H1 (cell line): ENCODE data around the gene NDUFB10. TPM values are rescaled to one million over a fixed set of nuclear protein-coding genes. Genes with fewer than 3 reads are reported as not detected.

ENCODE experiments used
- CTCF ChIA-PET: fragments of 300-600 bp; sonication (Branson Sonifier 250); formaldehyde crosslinking; loops from one replicate; lab custom pipeline; 2021; ENCODE audit not compliant: partially characterized antibody; lab: Charles Lee
- POLR2A ChIA-PET: fragments of 300-600 bp; sonication (Branson Sonifier 250); formaldehyde crosslinking; loops from one replicate; lab custom pipeline; 2021; ENCODE audit warnings: inconsistent platforms; ENCODE audit not compliant: partially characterized antibody; lab: Charles Lee
- DNase-seq, 2 experiments: peaks; one replicate each; pipeline versions ENCODE4 v3.0.0 to v3.0.0-alpha.2; 2010 to 2022; ENCODE audit warnings: low spot score in 2 of 2, low read depth in 1 of 2, mixed read lengths in 1 of 2
- FAIRE-seq: peaks from 2 replicates; lab custom pipeline; 2011; peaks lifted over from hg19 to GRCh38; lab: Jason Lieb, UNC
- H2AFZ ChIP-seq: 2 replicates; pipeline ENCODE4 v1.8.1; 2012; ENCODE audit warnings: low read length, inconsistent platforms
- H2AK5ac ChIP-seq: 2 replicates; pipeline ENCODE4 v1.6.1; 2013; ENCODE audit warnings: low read depth, low read length
- H2BK120ac ChIP-seq: replicated peaks from 2 replicates; pipeline ENCODE3; 2013; ENCODE audit warnings: low read depth, low read length, inconsistent platforms
- H2BK12ac ChIP-seq: 2 replicates; pipeline ENCODE4 v1.6.1; 2013; ENCODE audit warnings: low read depth, low read length
- H2BK15ac ChIP-seq: 2 replicates; pipeline ENCODE4 v1.6.1; 2013; ENCODE audit warnings: low read length
- H2BK20ac ChIP-seq: 2 replicates; pipeline ENCODE4 v1.6.1; 2013; ENCODE audit warnings: low read length
- H2BK5ac ChIP-seq: 2 replicates; pipeline ENCODE4 v1.6.1; 2013; ENCODE audit warnings: low read depth, low read length
- H3K14ac ChIP-seq: 2 replicates; pipeline ENCODE4 v1.6.1; 2013; ENCODE audit warnings: inconsistent platforms; ENCODE audit not compliant: insufficient read length
- H3K18ac ChIP-seq: 2 replicates; pipeline ENCODE4 v1.6.1; 2013; ENCODE audit warnings: low read length; ENCODE audit errors: extremely low read depth
- H3K23ac ChIP-seq: 2 replicates; pipeline ENCODE4 v1.6.1; 2013; ENCODE audit warnings: inconsistent platforms; ENCODE audit not compliant: insufficient read length
- H3K23me2 ChIP-seq: 2 replicates; pipeline ENCODE4 v1.6.1; 2013; ENCODE audit warnings: low read depth, low read length
- H3K27ac ChIP-seq: 2 replicates; pipeline ENCODE4 v1.6.1; 2011; ENCODE audit warnings: low read depth, low read length, inconsistent platforms
- H3K27me3 ChIP-seq, 4 experiments: replicated peaks in 1 of 4; 1 replicate in 1 of 4; 2 replicates in 3 of 4; pipeline versions ENCODE4 v1.6.1 to v1.8.1; 2011 to 2013; ENCODE audit warnings: low read length in 3 of 4, mild to moderate bottlenecking in 3 of 4, inconsistent platforms in 2 of 4, mixed read lengths in 2 of 4, moderate library complexity in 1 of 4; ENCODE audit not compliant: control insufficient read depth in 3 of 4, insufficient read depth in 3 of 4; ENCODE audit errors: extremely low read depth in 1 of 4
- H3K36me3 ChIP-seq, 4 experiments: 2 replicates each; pipeline versions ENCODE4 v1.6.1 to v1.8.1; 2011 to 2013; ENCODE audit warnings: mild to moderate bottlenecking in 4 of 4, low read length in 3 of 4, moderate library complexity in 2 of 4, control low read depth in 1 of 4, inconsistent platforms in 1 of 4; ENCODE audit not compliant: insufficient read depth in 4 of 4, control insufficient read depth in 2 of 4
- H3K4ac ChIP-seq: replicated peaks from 2 replicates; pipeline ENCODE3; 2013; ENCODE audit warnings: low read length, low read depth, mixed read lengths, inconsistent platforms; ENCODE audit not compliant: insufficient read length
- H3K4me1 ChIP-seq, 4 experiments: replicated peaks in 1 of 4; 1 replicate in 1 of 4; 2 replicates in 3 of 4; pipeline versions ENCODE4 v1.6.1 to v1.8.1; 2011 to 2013; ENCODE audit warnings: low read length in 3 of 4, inconsistent platforms in 2 of 4, mixed read lengths in 1 of 4; ENCODE audit not compliant: insufficient read depth in 4 of 4, control insufficient read depth in 3 of 4
- H3K4me2 ChIP-seq, 2 experiments: 2 replicates each; pipeline versions ENCODE4 v1.6.1 to v1.8.1; 2011 to 2013; ENCODE audit warnings: low read depth in 2 of 2, low read length in 2 of 2, control low read depth in 1 of 2, inconsistent platforms in 1 of 2, mild to moderate bottlenecking in 1 of 2; ENCODE audit not compliant: insufficient read depth in 1 of 2
- H3K4me3 ChIP-seq, 4 experiments: fragments of 200-600, 300-600 bp in 1 of 4; sonication (generic), shearing (Covaris generic), sonication (Bioruptor Twin) in 1 of 4; 2 replicates each; pipeline versions ENCODE4 v1.5.1 to v1.8.1; 2011 to 2016; ENCODE audit warnings: low read length in 4 of 4, low read depth in 3 of 4, control low read depth in 2 of 4, inconsistent platforms in 2 of 4, mild to moderate bottlenecking in 2 of 4, mixed read lengths in 1 of 4, moderate library complexity in 1 of 4; ENCODE audit not compliant: insufficient read depth in 2 of 4; ENCODE audit errors: extremely low read depth in 1 of 4
- H3K56ac ChIP-seq: replicated peaks from 2 replicates; pipeline ENCODE3; 2013; ENCODE audit warnings: low read depth, mild to moderate bottlenecking, mixed read lengths, low read length, inconsistent platforms; ENCODE audit not compliant: insufficient read length
- H3K79me1 ChIP-seq: 2 replicates; pipeline ENCODE4 v1.6.1; 2013; ENCODE audit warnings: low read depth, low read length, control low read depth
- H3K79me2 ChIP-seq, 2 experiments: 2 replicates each; pipeline versions ENCODE4 v1.6.1 to v1.8.1; 2012 to 2013; ENCODE audit warnings: low read length in 2 of 2, mild to moderate bottlenecking in 2 of 2, inconsistent platforms in 1 of 2; ENCODE audit not compliant: insufficient read depth in 2 of 2, control insufficient read depth in 1 of 2
- H3K9ac ChIP-seq, 4 experiments: replicated peaks in 1 of 4; 1 replicate in 1 of 4; 2 replicates in 3 of 4; pipeline versions ENCODE4 v1.6.1 to v1.8.1; 2011 to 2013; ENCODE audit warnings: low read depth in 3 of 4, low read length in 3 of 4, control low read depth in 2 of 4, mild to moderate bottlenecking in 2 of 4, moderate library complexity in 2 of 4, inconsistent platforms in 1 of 4; ENCODE audit errors: extremely low read depth in 1 of 4
- H3K9me3 ChIP-seq, 2 experiments: 2 replicates each; pipeline versions ENCODE4 v1.6.1 to v1.8.1; 2012 to 2013; ENCODE audit warnings: mild to moderate bottlenecking in 2 of 2, moderate library complexity in 2 of 2, control low read depth in 1 of 2, inconsistent platforms in 1 of 2, low read depth in 1 of 2, low read length in 1 of 2, mixed read lengths in 1 of 2; ENCODE audit not compliant: insufficient read depth in 2 of 2
- H4K20me1 ChIP-seq, 2 experiments: replicated peaks in 1 of 2; 2 replicates each; pipeline versions ENCODE3 to v1.8.1; 2011 to 2013; ENCODE audit warnings: inconsistent platforms in 2 of 2, low read length in 2 of 2, mild to moderate bottlenecking in 1 of 2; ENCODE audit not compliant: insufficient read depth in 2 of 2, control insufficient read depth in 1 of 2
- H4K5ac ChIP-seq: 2 replicates; pipeline ENCODE4 v1.6.1; 2013; ENCODE audit warnings: low read length, low read depth, mixed read lengths, inconsistent platforms; ENCODE audit not compliant: insufficient read length
- H4K8ac ChIP-seq: 2 replicates; pipeline ENCODE4 v1.8.0; 2013; ENCODE audit warnings: mild to moderate bottlenecking, moderate library complexity, low read length, inconsistent platforms; ENCODE audit not compliant: insufficient read depth; ENCODE audit errors: extremely low read depth
- H4K91ac ChIP-seq: replicated peaks from 2 replicates; pipeline ENCODE3; 2013; ENCODE audit warnings: low read length, mixed read lengths, inconsistent platforms; ENCODE audit not compliant: insufficient read length
- BCL11A ChIP-seq, 2 experiments: IDR thresholded peaks; one replicate each; pipeline ENCODE4 v1.6.1; 2011; ENCODE audit warnings: low read depth in 2 of 2, low read length in 2 of 2, mild to moderate bottlenecking in 2 of 2
- CBX8 ChIP-seq: fragments of 300-800, 300-1000 bp; sonication (generic); IDR thresholded peaks from 2 replicates; pipeline ENCODE4 v1.7.1; 2016; ENCODE audit warnings: low read depth, low read length, borderline replicate concordance
- JUN ChIP-seq: IDR thresholded peaks from 2 replicates; pipeline ENCODE4 v1.6.1; 2011; ENCODE audit warnings: low read depth, mild to moderate bottlenecking, improper control_type of control experiment, low read length
- KDM1A ChIP-seq: fragments of 200-600, 300-600 bp; sonication (generic); IDR thresholded peaks from 2 replicates; pipeline ENCODE4 v1.7.1; 2016; ENCODE audit warnings: mild to moderate bottlenecking, low read length, borderline replicate concordance
- KDM4A ChIP-seq: IDR thresholded peaks from one replicate; pipeline ENCODE4 v1.7.1; 2012; ENCODE audit warnings: low read depth, mild to moderate bottlenecking, moderate library complexity, low read length, inconsistent platforms; ENCODE audit not compliant: severe bottlenecking
- KDM5A ChIP-seq: fragments of 200-600 bp; IDR thresholded peaks from 2 replicates; pipeline ENCODE4 v1.7.1; 2012; ENCODE audit warnings: mild to moderate bottlenecking, low read length, inconsistent platforms, mixed read lengths
- MAFK ChIP-seq: IDR thresholded peaks from 2 replicates; pipeline ENCODE4 v1.6.1; 2012; ENCODE audit warnings: low read depth, mild to moderate bottlenecking, improper control_type of control experiment, low read length
- MAX ChIP-seq: IDR thresholded peaks from 2 replicates; pipeline ENCODE4 v1.6.1; 2012; ENCODE audit warnings: inconsistent platforms
- PHF8 ChIP-seq: fragments of 200-600 bp; sonication (generic); conservative IDR thresholded peaks from 2 replicates; pipeline ENCODE4 v1.7.1; 2012; ENCODE audit warnings: low read depth, mild to moderate bottlenecking, inconsistent platforms, low read length, moderate library complexity
- RBBP5 ChIP-seq: IDR thresholded peaks from 2 replicates; pipeline ENCODE4 v1.7.1; 2012; ENCODE audit warnings: low read depth, mild to moderate bottlenecking, inconsistent platforms, low read length, moderate library complexity, borderline replicate concordance
- SIN3A ChIP-seq, 2 experiments: IDR thresholded peaks in 1 of 2; conservative IDR thresholded peaks in 1 of 2; 2 replicates each; pipeline ENCODE4 v1.6.1; 2011 to 2012; ENCODE audit warnings: low read length in 2 of 2, improper control_type of control experiment in 1 of 2, low read depth in 1 of 2, mild to moderate bottlenecking in 1 of 2
- SIX5 ChIP-seq: IDR thresholded peaks from 2 replicates; pipeline ENCODE4 v1.6.1; 2011; ENCODE audit warnings: mild to moderate bottlenecking, low read depth, low read length
- TCF12 ChIP-seq: IDR thresholded peaks from 2 replicates; pipeline ENCODE4 v1.6.1; 2011; ENCODE audit warnings: low read depth, mild to moderate bottlenecking, low read length
- ZNF274 ChIP-seq: IDR thresholded peaks from 2 replicates; pipeline ENCODE4 v1.7.0; 2012; ENCODE audit warnings: low read length, borderline replicate concordance; ENCODE audit errors: extremely low read depth
- WGBS, 2 experiments: shearing (Covaris generic) in 1 of 2; methylation state at CpG; one replicate each; pipeline versions ENCODE4 v1.1.6 to v1.1.7; 2013 to 2015; ENCODE audit warnings: low lambda C conversion rate in 2 of 2, mixed read lengths in 2 of 2, inconsistent platforms in 1 of 2, low coverage in 1 of 2, missing lambda C conversion rate in 1 of 2; ENCODE audit not compliant: insufficient replicate concordance in 2 of 2, insufficient coverage in 1 of 2, insufficient read length in 1 of 2; ENCODE audit errors: extremely low coverage in 1 of 2, missing lambda C conversion rate in 1 of 2; 5-methylcytosine and 5-hydroxymethylcytosine counted together
- polyA plus RNA-seq, 7 experiments: library from polyadenylated mRNA; depleted of rRNA in 3 of 7; stranded (reverse) in 5 of 7; unstranded in 2 of 7; fragments of >200 nt in 5 of 7; fragments of 200-250 nt in 2 of 7; gene quantifications; 1 replicate in 5 of 7; 2 replicates in 1 of 7; 4 replicates in 1 of 7; pipeline versions ENCODE4 v1.2.1 to v1.2.3, GENCODE V29; 2011 to 2013; ENCODE audit warnings: missing spikeins in 2 of 7, mixed read lengths in 2 of 7
- total RNA-seq: library from RNA; stranded (reverse); fragmentation: NEBNext Ultra II Directional; extraction: Animal tissue kit (Norgen Biotek cat#: 25700); gene quantifications from 2 replicates; pipeline ENCODE4 v1.2.1, GENCODE V29; 2021

NDUFB10 gene
- total and polyA plus RNA-seq, 2 of the 8 experiments (the other 6 are each of a cell fraction or from before 2014, with no cell fraction given) = 183 to 194 TPM

- ChIA-PET POLR2A (interaction anchor here (0.9 to 19.8 kb wide), 3 partner anchors 6 to 21 kb away, joined by 3 to 336 read pairs (median 165); partner anchors contain the start of genes MSRB1, NDUFB10, RNF151 and RPS2), CTCF (interaction anchor here (1.4 to 6.5 kb wide), 3 partner anchors 8 to 86 kb away, joined by 5 to 62 read pairs (median 7); partner anchors contain the start of gene MSRB1)
- Histone ChIP-seq H3K36me3 (no peaks in the 10 kb centered on the region), H3K18ac (no peak overlapping the region), H3K27me3 (no peaks in the 10 kb centered on the region), H2BK120ac (no peak overlapping the region), H3K4me1 (peaks cover 0 to 3% (median 0%) of the 10 kb centered on the region in 4 experiments; a peak in 3 of 7 replicates), H4K5ac (no peak overlapping the region), H3K4ac (no peak overlapping the region), H3K56ac (no peak overlapping the region), H3K9ac (no peak overlapping the region; a peak in 1 of 7 replicates), H2AFZ (no peak overlapping the region), H2BK12ac (no peak overlapping the region), H2AK5ac (no peak overlapping the region), H3K14ac (no peak overlapping the region), H2BK20ac (no peak overlapping the region), H3K27ac (no peak overlapping the region), H3K4me2 (no peak overlapping the region), H4K8ac (no peak overlapping the region)
- WGBS, 2 experiments = 100% methylated on average over 3 of the region's 7 CpGs; no CpG with 5 or more reads in 1 of the 2 experiments
- TF ChIP-seq KDM1A = no peak
- no peak for TF ChIP-seq BCL11A (IDR thresholded peaks at IDR 0.05; ENCODE audit: low read depth in 2 of 2, low read length in 2 of 2)
- TF ChIP-seq CBX8 = no peak
- TF ChIP-seq MAX = no peak
- TF ChIP-seq SIX5 = no peak
- no peak for TF ChIP-seq SIN3A (conservative IDR thresholded peaks at IDR 0.05 in 1 of 2, IDR thresholded peaks at IDR 0.05 in 1 of 2; ENCODE audit: low read depth in 1 of 2, low read length in 2 of 2)
- no peak for TF ChIP-seq PHF8
- no peak for TF ChIP-seq MAFK
- TF ChIP-seq JUN = no peak
- TF ChIP-seq ZNF274 = no peak
- TF ChIP-seq KDM4A = no peak
- TF ChIP-seq RBBP5 = no peak
- no peak for TF ChIP-seq KDM5A
- no peak for TF ChIP-seq TCF12
- TF ChIP-seq, all 59 proteins: peak for 0
- Histone ChIP-seq H4K91ac (no peak overlapping the region), H3K9me3 (no peaks in the 10 kb centered on the region), H3K23ac (no peak overlapping the region), H3K4me3 (no peak overlapping the region), H4K20me1 (peaks cover 0 to 4% of the 10 kb centered on the region in 2 experiments), H3K79me1 (no peaks in the 10 kb centered on the region), H2BK5ac (no peak overlapping the region), H3K23me2 (no peaks in the 10 kb centered on the region), H3K79me2 (no peaks in the 10 kb centered on the region), H2BK15ac (no peak overlapping the region)
- FAIRE-seq = no peak
- DNase-seq = no peak
Observed at GRCh38 chr16:1950047-1950446, 9.3 kb upstream of the NDUFB10 start.
